DND-41 (cell line): ENCODE measurements around the gene PCMTD2.

Experiments
- ATAC-seq: fragments of 200-7000 bp; cut with Tn5 transposase; 3 replicates; pipeline ENCODE4 v1.9.1; 2021; ENCODE audit warnings: low read depth; ENCODE audit not compliant: insufficient read depth
- DNase-seq: peaks from one replicate; pipeline ENCODE4 v3.0.0-alpha.2; 2020
- H2AFZ ChIP-seq: 2 replicates; pipeline ENCODE4 v1.6.0; 2012; ENCODE audit warnings: low read depth, low read length
- H3K27ac ChIP-seq: 2 replicates; pipeline ENCODE4 v1.5.1; 2012; ENCODE audit warnings: low read length, inconsistent platforms
- H3K27me3 ChIP-seq: fragments of 200-600 bp; sonication (generic); 2 replicates; pipeline ENCODE4 v1.6.0; 2012; ENCODE audit warnings: low read length, mild to moderate bottlenecking, inconsistent platforms; ENCODE audit not compliant: insufficient read depth, poor library complexity
- H3K36me3 ChIP-seq: 2 replicates; pipeline ENCODE4 v1.5.1; 2012; ENCODE audit warnings: low read length, inconsistent platforms; ENCODE audit not compliant: insufficient read depth
- H3K4me1 ChIP-seq: 2 replicates; pipeline ENCODE4 v1.5.1; 2012; ENCODE audit warnings: mild to moderate bottlenecking, low read length; ENCODE audit not compliant: insufficient read depth
- H3K4me2 ChIP-seq: 2 replicates; pipeline ENCODE4 v1.6.0; 2012; ENCODE audit warnings: mild to moderate bottlenecking, moderate library complexity, low read length, inconsistent platforms; ENCODE audit not compliant: insufficient read depth
- H3K4me3 ChIP-seq, 2 experiments: fragments of 200-600 bp in 1 of 2; shearing (Covaris generic) in 1 of 2; 2 replicates each; pipeline ENCODE4 v1.5.1; 2012 to 2016; ENCODE audit warnings: inconsistent platforms in 2 of 2, low read length in 2 of 2, mild to moderate bottlenecking in 2 of 2, low read depth in 1 of 2, moderate library complexity in 1 of 2
- H3K79me2 ChIP-seq: 2 replicates; pipeline ENCODE4 v1.6.0; 2012; ENCODE audit warnings: low read length, inconsistent platforms; ENCODE audit not compliant: insufficient read depth
- H3K9ac ChIP-seq: 2 replicates; pipeline ENCODE4 v1.6.0; 2012; ENCODE audit warnings: low read depth, mild to moderate bottlenecking, inconsistent platforms, low read length, moderate library complexity
- H3K9me3 ChIP-seq: 2 replicates; pipeline ENCODE4 v1.5.1; 2012; ENCODE audit warnings: low read length, moderate library complexity, mild to moderate bottlenecking, inconsistent platforms; ENCODE audit not compliant: insufficient read depth, severe bottlenecking
- H4K20me1 ChIP-seq: 2 replicates; pipeline ENCODE4 v1.6.0; 2012; ENCODE audit warnings: low read length; ENCODE audit not compliant: insufficient read depth
- CTCF ChIP-seq: IDR thresholded peaks from 2 replicates; pipeline ENCODE4 v1.5.1; 2012; ENCODE audit warnings: borderline replicate concordance, low read length, moderate library complexity, mild to moderate bottlenecking; ENCODE audit not compliant: poor library complexity, severe bottlenecking; ENCODE audit errors: extremely low read depth
- EZH2 ChIP-seq: IDR thresholded peaks from 3 replicates; pipeline ENCODE4 v1.6.1; 2012; ENCODE audit warnings: borderline replicate concordance, low read depth, mild to moderate bottlenecking, moderate library complexity, low read length, inconsistent platforms; ENCODE audit not compliant: severe bottlenecking

The PCMTD2 gene

GRCh38 chr20:64253000-64253383 lies 2.6 kb upstream of the PCMTD2 start:
- Histone ChIP-seq H3K4me3 (no peak overlapping the region), H3K4me2 (no peak overlapping the region), H3K9me3 (no peaks in the 10 kb centered on the region), H3K27ac (no peak overlapping the region), H4K20me1 (peaks cover 6% of the 10 kb centered on the region; the same call in 1 of the 2 replicates), H3K79me2 (peaks cover 23% of the 10 kb centered on the region), H3K27me3 (peaks cover 6% of the 10 kb centered on the region), H3K36me3 (peaks cover 3% of the 10 kb centered on the region; the same call in 1 of the 2 replicates), H3K9ac (no peak overlapping the region), H2AFZ (no peak overlapping the region), H3K4me1 (peaks cover 31% of the 10 kb centered on the region)
- ATAC-seq (no peak), DNase-seq (no peak)
- TF ChIP-seq EZH2 (no peak), CTCF (no peak)

GRCh38 chr20:64253443-64253842 lies 2.1 kb upstream of the PCMTD2 start:
- ATAC-seq, result no peak
- Histone ChIP-seq H3K4me2 (no peak overlapping the region), H3K27ac (no peak overlapping the region), H3K4me3 (no peak overlapping the region), H3K9me3 (no peaks in the 10 kb centered on the region), H3K36me3 (peaks cover 3% of the 10 kb centered on the region; the same call in 1 of the 2 replicates), H3K9ac (no peak overlapping the region), H3K4me1 (peaks cover 35% of the 10 kb centered on the region), H3K27me3 (peaks cover 6% of the 10 kb centered on the region), H4K20me1 (peaks cover 6% of the 10 kb centered on the region; the same call in 1 of the 2 replicates), H3K79me2 (peaks cover 28% of the 10 kb centered on the region), H2AFZ (no peak overlapping the region)
- no peak for DNase-seq
- no peak for TF ChIP-seq EZH2
- no peak for TF ChIP-seq CTCF

GRCh38 chr20:64254156-64254555 lies 1.4 kb upstream of the PCMTD2 start:
- H2AFZ ChIP-seq, result peak overlapping the region; percentile 97; the same call in 1 of the 2 replicates
- H3K27me3 ChIP-seq, result peaks cover 6% of the 10 kb centered on the region
- H3K9me3 ChIP-seq, result no peaks in the 10 kb centered on the region
- DNase-seq (no peak), ATAC-seq (no peak)
- H3K9ac ChIP-seq, result no peak overlapping the region
- H3K36me3 ChIP-seq, result peaks cover 3% of the 10 kb centered on the region; the same call in 1 of the 2 replicates
- peaks cover 35% of the 10 kb centered on the region for H3K79me2 ChIP-seq
- no peak overlapping the region for H3K27ac ChIP-seq
- H3K4me2 ChIP-seq, result 0 out of 2 replicates have a peak overlapping the region, but pooled peaks have one; percentile 72
- H3K4me3 ChIP-seq, result no peak overlapping the region
- TF ChIP-seq CTCF (no peak), EZH2 (no peak)
- peaks cover 40% of the 10 kb centered on the region for H3K4me1 ChIP-seq
- H4K20me1 ChIP-seq, result peaks cover 6% of the 10 kb centered on the region; the same call in 1 of the 2 replicates
